Measurements from ENCODE around the gene CABP2.
"Not testable (repeated sequence)": the region's sequence is repeated elsewhere in the genome, so short reads cannot be mapped to it uniquely, and the experiment has no call there.

The CABP2 gene

GRCh38 chr11:67517784-67518552 lies 5.3 kb downstream of the CABP2 start:
- TF ChIP-seq CTCF (IDR thresholded peaks at IDR 0.05), result no peak
- DNase-seq, result no peak

GRCh38 chr11:67516806-67517205 lies 6.4 kb downstream of the CABP2 start:
- Mint-ChIP-seq H3K9me3 (no peaks in the 10 kb centered on the region), H3K36me3 (ENCODE audit: low read depth) (no peaks in the 10 kb centered on the region), H3K4me1 (no peaks in the 10 kb centered on the region), H3K4me3 (no peak overlapping the region), H3K27ac (no peak overlapping the region), H3K27me3 (ENCODE audit: low read depth, poor library complexity) (peaks cover 45% of the 10 kb centered on the region)
- TF ChIP-seq CTCF (IDR thresholded peaks at IDR 0.05), result no peak
- DNase-seq, result no peak

More at GRCh38 chr11:67517784-67518552, 5.3 kb downstream of the CABP2 start:
- Mint-ChIP-seq H3K27ac (no peak overlapping the region), H3K4me1 (no peaks in the 10 kb centered on the region), H3K27me3 (ENCODE audit: low read depth, poor library complexity) (peaks cover 36% of the 10 kb centered on the region), H3K9me3 (no peaks in the 10 kb centered on the region), H3K36me3 (ENCODE audit: low read depth) (no peaks in the 10 kb centered on the region), H3K4me3 (no peak overlapping the region)

GRCh38 chr11:67514116-67514515 lies 9.1 kb downstream of the CABP2 start:
- H3K4me1 Mint-ChIP-seq, result peaks cover 13% of the 10 kb centered on the region
- DNase-seq, result no peak
- H3K4me3 Mint-ChIP-seq, result no peak overlapping the region
- no peaks in the 10 kb centered on the region for H3K9me3 Mint-ChIP-seq
- H3K27me3 Mint-ChIP-seq (ENCODE audit: low read depth, poor library complexity), result peaks cover 62% of the 10 kb centered on the region
- no peaks in the 10 kb centered on the region for H3K36me3 Mint-ChIP-seq (ENCODE audit: low read depth)
- no peak overlapping the region for H3K27ac Mint-ChIP-seq
- TF ChIP-seq CTCF (IDR thresholded peaks at IDR 0.05), result no peak

GRCh38 chr11:67511558-67511957 lies 11.7 kb downstream of the CABP2 start:
- not testable (repeated sequence) for DNase-seq; H3K36me3 Mint-ChIP-seq (ENCODE audit: low read depth); H3K9me3 Mint-ChIP-seq; H3K4me3 Mint-ChIP-seq; H3K27ac Mint-ChIP-seq
- Mint-ChIP-seq H3K27me3 (ENCODE audit: low read depth, poor library complexity) (peaks cover 67% of the 10 kb centered on the region), H3K4me1 (peaks cover 31% of the 10 kb centered on the region)

- no peaks in the 10 kb centered on the region for H3K36me3 Mint-ChIP-seq (ENCODE audit: low read depth)
- peaks cover 53% of the 10 kb centered on the region for H3K27me3 Mint-ChIP-seq (ENCODE audit: low read depth, poor library complexity)
- DNase-seq, result no peak
- H3K4me1 Mint-ChIP-seq, result peaks cover 42% of the 10 kb centered on the region
- peak overlapping the region; percentile 86 for H3K4me3 Mint-ChIP-seq
- TF ChIP-seq CTCF (IDR thresholded peaks at IDR 0.05), result no peak
- H3K27ac Mint-ChIP-seq, result no peak overlapping the region
- H3K9me3 Mint-ChIP-seq, result no peaks in the 10 kb centered on the region
Observed at GRCh38 chr11:67510023-67510345, 13.3 kb downstream of the CABP2 start.

GRCh38 chr11:67508486-67509121 lies 14.6 kb downstream of the CABP2 start:
- Mint-ChIP-seq H3K27me3 (ENCODE audit: low read depth, poor library complexity) (peaks cover 40% of the 10 kb centered on the region), H3K4me3 (peak overlapping the region; percentile 86), H3K27ac (peak overlapping the region; percentile 83), H3K9me3 (no peaks in the 10 kb centered on the region), H3K4me1 (peaks cover 44% of the 10 kb centered on the region), H3K36me3 (ENCODE audit: low read depth) (no peaks in the 10 kb centered on the region)
- peak; percentile 99 for DNase-seq
- TF ChIP-seq CTCF (IDR thresholded peaks at IDR 0.05), result no peak
